Measurements from ENCODE around the gene INSIG2.
"Not testable (repeated sequence)": the region's sequence is repeated elsewhere in the genome, so short reads cannot be mapped to it uniquely, and the experiment has no call there.

INSIG2 gene

GRCh38 chr2:118061135-118061955, 26.9 kb upstream of the INSIG2 start:
- peak; percentile 4 for DNase-seq (ENCODE audit: low spot score)

DNA sequence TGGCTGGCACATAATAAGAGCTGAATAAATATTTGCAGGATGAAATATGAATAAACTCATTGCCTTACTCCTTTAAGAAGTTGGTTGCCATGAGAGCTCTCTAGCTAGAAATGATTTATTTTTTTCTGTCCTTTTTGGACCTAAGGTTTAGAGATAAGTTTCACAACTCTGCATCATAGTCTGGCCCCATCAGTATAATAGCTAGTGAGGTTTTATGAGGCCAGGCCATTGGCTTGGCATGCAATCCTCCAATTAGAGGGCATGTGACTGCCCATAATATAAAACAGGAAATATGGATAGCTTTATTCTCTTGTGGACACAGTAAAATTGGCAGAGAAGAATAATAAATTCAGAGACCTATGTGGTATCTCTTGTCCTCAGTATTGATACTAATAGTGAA, 26.2 kb upstream of the INSIG2 start:
- no peak for DNase-seq (ENCODE audit: low spot score)

DNA sequence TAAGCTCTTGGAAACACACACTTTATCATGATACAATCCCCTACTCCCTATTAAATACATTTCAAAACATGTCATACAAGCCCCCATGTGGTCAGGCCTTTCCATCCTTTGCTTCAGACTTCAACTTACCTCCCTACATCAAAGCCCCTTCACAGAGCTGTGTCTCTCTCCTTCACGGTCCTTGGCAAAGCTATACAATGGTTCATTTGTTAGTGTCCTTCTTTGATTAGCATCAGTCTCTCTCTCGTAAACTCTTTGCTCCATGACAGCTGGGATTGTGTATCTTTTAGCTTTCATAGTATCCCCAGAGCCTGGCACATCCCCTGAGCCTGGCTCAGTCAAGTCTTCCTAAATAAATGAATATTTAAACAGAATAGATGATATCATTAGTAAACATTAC, 25.6 kb upstream of the INSIG2 start:
- no peak for DNase-seq (ENCODE audit: low spot score)

DNA sequence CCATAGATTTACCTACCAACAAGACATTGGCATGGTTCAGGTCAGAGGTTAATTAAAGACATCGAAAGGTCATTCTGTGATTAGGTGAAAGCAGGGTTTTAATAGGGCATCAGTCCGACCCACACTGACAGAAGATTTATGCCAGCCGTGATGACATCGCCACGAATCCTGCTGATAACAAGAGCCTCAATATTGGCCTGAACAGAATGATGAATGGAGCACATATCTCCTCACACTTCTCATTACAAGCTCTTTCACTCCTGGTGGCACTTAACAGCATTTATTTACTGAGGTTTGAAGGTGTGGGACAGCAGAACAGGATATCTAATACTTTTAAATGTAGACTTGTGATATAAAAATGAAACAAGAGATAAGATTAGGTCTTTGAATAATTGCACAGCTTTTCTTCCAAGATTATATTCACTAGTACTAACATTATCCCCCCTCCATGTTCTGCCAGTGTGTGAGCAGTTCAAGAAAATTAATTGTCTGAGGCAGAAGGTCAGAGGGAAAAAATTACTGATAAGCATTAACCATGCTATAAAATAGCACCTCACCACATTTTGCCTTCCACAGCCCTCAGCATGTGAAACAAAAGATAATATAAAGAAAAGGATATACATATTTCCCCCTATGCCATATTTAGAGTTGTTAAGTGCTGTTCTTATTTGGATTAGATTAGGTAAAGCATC, 23.1 kb upstream of the INSIG2 start:
- no peak for DNase-seq (ENCODE audit: low spot score)

- no peak for DNase-seq (ENCODE audit: low spot score)
These were observed 22.3 kb upstream of the INSIG2 start for GRCh38 chr2:118065921-118066511.

DNA sequence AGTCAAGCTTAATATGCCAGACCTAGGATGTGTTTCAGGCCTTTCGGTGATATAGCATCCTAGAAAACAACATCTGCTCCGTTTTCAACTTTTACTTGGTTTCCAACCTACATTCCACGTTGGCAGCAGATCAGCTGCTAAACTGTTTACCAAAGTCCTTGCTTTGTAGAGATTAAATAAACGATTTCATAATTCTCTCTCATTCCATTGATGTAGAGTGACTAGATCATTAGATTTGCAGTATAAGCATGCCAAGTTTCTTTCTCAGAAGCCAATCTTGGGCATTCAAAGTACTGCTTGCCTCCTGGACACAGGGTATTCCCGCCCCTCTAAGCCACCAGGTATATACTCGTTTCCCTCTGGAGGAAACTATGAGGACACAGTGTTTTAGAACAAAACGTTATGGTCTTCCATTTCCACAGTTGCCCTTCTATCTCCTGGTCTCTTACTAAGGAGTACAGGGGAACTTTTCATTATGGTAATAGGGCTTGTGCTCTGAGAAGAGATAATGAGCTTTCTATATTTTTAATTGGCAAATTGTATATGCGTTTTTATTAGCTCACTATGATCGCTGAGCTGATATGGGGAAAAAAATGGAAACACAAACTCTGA, 10.5 kb upstream of the INSIG2 start:
- DNase-seq (ENCODE audit: low spot score): no peak

DNA sequence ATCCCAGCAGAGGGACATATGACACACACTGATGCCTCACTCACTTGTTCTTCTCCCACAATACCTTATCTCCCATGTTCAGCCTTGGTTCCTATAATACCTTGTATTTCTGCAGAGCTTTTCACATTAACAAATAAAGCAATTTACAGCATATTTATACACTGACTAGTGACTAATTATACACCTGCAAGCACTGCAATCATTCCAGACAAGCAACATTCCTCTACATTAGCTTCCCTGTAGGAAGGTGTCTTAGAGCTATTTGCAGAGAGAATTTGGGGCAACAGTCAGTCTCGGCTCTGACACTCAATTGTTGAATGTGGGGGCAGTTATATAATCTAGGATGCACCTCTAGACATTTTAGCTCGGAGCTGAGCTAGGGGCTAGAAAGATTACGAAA, 9.5 kb upstream of the INSIG2 start:
- DNase-seq (ENCODE audit: low spot score): no peak

DNA sequence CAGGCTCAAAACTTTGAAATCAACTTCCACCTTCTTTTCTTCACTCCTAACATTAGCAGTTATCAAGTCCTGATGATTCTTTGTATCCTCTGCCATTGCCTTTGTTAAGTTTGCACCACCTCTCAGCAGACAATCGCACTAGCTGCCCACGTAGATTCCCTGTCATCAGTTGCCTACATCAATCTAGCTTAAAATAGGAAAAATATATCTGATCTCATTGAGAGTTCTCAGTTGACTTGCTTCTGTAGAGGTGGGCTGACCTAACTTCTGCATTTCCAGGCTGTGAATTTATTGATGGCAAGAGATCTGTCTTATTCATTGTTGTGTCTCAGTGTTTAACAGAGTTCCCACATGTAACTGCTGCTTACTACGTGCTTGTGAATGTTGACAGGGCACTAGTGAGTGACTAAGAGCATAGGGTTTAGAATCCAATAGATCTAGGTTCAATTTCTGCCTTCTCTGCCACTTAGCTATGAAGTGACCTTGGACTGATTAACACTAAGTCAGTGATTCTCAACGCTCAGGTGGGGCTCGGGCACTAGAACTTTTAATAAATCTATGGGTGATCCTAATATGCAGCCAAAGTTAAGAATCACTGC, 3.7 kb upstream of the INSIG2 start:
- no peak for DNase-seq (ENCODE audit: low spot score)

- DNase-seq (ENCODE audit: low spot score): no peak
These were observed 2.9 kb upstream of the INSIG2 start for GRCh38 chr2:118085173-118086023.

DNA sequence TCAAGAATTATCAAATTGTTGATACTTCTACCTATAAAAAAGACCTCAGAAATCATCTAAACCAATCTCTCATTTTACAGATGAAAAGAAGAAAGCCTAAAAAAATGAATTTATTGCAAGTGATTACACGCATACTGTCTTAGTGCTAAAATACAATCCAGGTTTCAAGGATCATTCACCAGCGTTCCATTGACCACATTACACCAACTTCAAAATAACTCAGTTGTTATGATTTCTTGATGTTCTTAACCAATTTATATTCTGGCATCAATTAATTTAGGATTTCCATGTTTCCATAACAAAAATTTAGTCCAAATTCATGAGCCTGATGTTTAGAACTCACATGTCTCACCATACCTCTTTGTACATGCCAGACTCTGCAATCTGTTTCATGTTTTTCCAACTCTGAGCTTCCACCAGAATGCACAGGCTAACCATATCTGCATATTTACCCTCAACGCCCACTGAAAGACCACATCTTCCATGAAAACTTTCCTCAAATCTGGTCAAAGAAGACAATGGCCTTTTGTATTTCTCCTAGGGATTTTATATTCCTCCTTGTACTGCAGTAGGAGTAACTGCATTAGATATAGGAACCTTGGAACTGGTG, 2.1 kb upstream of the INSIG2 start:
- DNase-seq (ENCODE audit: low spot score): no peak

- peak; percentile 26 for DNase-seq (ENCODE audit: low spot score)
These were observed 999 bp downstream of the INSIG2 start for GRCh38 chr2:118089139-118089800.

DNA sequence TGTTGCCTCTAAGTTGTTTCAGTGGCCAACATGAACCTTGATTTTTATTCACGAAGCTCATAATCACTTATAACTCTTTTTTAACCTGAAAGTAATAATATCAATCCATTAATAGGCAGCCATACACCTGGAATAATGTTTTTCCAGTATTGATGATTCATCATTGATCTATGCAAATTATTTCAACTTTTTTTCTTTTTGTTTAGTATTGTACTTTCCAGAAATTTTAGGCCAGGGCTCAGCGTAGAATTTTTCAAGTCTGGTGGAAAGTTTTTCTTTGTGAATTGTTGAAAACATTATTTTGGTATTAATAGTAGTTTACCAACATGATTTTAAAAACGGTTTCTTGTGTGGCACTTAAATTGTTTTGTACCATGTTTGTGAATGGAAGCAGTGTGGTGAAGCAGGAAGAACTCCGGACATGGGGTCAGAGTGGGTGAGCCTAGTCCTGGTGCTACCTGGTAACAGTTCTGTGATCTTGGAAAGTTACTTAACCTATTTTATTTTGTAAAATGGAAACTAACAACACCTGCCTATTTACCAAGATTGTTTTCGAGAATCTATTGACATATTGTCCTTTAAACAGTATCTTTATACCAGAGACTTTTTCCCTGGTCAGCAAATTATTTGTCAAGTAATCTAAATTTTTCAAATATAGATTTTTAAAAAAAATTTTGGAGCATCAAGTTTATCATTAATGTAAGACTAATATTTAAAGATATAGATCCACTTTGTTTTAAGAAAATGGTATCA, 2.3 kb downstream of the INSIG2 start:
- no peak for DNase-seq (ENCODE audit: low spot score)

DNA sequence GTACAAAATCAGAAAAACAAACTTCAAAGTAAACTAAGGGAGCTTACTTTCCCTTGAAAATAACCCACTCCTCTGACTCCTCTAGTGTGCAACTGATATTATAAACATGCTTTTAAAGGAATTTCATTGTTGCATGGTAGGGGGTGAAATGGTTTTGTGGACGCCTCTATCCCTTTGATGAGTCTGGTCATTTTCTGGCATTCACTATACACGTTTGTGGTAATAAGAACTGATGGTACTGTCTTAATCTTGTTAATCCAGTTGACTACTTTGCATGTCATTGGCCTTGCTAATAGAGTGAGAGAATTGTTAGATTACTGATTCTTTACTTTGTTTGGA, 2.8 kb downstream of the INSIG2 start:
- no peak for DNase-seq (ENCODE audit: low spot score)

- DNase-seq (ENCODE audit: low spot score): no peak
These were observed 3.4 kb downstream of the INSIG2 start for GRCh38 chr2:118091631-118092030.

- not testable (repeated sequence) for DNase-seq (ENCODE audit: low spot score)
These were observed 5.8 kb downstream of the INSIG2 start for GRCh38 chr2:118094102-118094501.

- no peak for DNase-seq (ENCODE audit: low spot score)
These were observed 6.2 kb downstream of the INSIG2 start for GRCh38 chr2:118094503-118094902.

DNA sequence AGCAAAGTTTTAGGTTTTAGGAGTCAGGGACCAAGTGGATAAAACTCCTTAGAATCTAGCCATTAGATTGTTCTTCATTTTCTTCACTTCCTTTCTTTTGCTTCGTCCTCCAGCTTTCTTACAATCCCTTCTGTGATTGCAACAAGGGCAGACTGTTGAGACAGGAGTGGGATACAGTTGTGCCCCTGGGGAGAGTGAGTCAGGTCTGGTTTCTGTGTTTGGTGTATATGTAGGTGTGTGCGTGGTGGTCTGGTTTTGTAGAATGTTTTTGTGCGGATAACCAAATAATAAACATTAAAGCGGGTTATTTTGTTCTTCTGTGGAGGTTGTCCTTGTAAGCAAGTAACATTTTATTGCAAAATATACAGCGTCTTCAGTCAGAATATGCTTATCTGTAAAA, 7.3 kb downstream of the INSIG2 start:
- DNase-seq (ENCODE audit: low spot score): no peak

DNA sequence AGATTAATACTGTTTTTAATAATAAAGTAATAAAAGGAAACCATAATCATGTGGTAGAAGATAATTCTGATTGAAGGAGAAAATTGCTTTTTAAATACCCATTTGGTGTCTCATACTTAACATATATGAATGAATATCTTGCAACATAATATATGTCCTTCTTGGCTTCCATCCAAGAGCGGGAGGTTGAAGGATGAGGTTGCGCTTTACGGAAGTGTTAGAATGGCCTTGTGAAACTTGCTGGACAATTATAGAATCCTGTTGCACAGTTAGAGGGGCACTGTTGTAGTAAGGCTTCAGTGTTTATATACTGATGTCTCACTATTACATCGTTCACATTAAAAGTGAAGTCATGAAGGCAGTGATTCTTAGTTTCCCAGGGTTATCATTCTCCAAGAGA, 9.4 kb downstream of the INSIG2 start:
- no peak for DNase-seq (ENCODE audit: low spot score)

DNA sequence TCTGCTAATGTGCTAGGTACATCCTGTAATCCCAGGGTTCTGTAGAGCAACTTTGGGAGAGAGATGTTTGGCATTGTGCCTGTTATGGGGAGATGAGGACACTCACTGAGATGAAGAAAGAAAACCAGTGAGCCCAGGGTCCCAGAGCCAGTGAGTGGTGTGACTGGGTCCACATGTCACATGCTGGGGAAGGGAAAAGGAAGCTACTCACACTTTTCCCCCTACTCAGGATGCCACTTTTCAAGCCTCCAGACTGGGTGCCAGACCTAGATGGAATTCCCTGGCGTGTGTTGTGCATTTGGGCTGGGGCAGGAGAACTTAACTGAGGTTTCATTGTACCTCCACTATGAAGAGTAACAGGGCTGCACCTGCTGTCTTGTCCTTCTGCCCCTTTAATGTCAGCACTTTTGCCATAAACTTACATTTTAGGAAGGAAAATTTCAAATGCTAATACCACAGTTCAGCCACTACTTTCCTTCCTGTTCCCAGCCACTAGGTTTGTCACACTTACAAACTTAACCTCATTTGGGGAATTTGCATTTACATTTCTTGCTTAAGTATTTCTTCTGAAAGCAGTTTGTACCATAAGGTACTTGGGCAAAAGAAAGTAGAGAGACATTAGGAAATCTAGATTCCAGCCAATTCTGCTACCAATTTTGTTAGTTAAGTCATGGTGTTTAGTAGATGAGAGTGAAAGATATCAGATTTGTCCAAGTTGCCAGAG, 10.2 kb downstream of the INSIG2 start:
- DNase-seq (ENCODE audit: low spot score): no peak

Measured in hepatic stellate cell (primary cell).